ENCODE measurements around the gene RGL3. TPM values are rescaled to one million over a fixed set of nuclear protein-coding genes. Genes with fewer than 3 reads are reported as not detected.
"Not testable (repeated sequence)": the region's sequence is repeated elsewhere in the genome, so short reads cannot be mapped to it uniquely, and the experiment has no call there.

The RGL3 gene
- total RNA-seq, 1 donor from 2014 or later, result not detected

DNA sequence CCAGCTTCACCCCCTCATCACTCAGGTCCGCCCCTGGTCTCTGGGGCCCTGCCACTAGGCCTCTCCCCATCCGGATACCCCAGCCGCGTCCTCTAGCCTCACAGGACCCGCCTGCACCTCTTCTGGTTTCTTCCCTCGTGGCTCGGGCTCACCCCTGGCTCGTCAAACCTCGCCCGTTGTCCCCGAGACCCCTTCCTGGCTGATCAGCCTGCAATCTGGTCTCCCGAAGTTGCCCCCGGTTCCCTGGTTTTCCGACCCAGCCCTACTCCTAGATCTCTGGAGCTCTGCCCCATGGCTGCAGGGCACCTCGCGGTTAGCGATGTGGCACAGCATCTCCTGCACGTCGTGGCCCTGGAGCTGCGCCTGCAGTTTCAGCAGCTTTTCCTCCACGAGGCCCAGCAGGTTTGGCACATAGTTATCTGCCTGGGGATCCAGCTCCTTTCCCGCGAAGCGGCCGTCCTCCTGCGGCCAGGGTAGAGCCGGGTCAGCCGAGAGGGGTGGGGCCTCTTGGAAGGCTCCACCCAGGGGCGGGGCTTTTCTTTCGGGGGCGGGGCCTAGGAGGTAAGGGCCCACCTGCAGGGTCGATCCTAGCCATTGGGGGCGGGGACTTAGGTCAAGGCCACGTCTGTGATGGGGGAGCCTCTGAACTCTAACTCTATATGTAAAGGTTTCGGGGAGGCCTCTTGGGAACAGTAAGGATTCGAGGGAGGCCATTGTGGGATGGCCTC is 2.4 kb upstream of the RGL3 start:
- no peak for DNase-seq

GRCh38 chr19:11420429-11421370 is 1.6 kb upstream of the RGL3 start:
- DNase-seq, result no peak

GRCh38 chr19:11418094-11418548 is 993 bp downstream of the RGL3 start:
- no peak for DNase-seq

DNA sequence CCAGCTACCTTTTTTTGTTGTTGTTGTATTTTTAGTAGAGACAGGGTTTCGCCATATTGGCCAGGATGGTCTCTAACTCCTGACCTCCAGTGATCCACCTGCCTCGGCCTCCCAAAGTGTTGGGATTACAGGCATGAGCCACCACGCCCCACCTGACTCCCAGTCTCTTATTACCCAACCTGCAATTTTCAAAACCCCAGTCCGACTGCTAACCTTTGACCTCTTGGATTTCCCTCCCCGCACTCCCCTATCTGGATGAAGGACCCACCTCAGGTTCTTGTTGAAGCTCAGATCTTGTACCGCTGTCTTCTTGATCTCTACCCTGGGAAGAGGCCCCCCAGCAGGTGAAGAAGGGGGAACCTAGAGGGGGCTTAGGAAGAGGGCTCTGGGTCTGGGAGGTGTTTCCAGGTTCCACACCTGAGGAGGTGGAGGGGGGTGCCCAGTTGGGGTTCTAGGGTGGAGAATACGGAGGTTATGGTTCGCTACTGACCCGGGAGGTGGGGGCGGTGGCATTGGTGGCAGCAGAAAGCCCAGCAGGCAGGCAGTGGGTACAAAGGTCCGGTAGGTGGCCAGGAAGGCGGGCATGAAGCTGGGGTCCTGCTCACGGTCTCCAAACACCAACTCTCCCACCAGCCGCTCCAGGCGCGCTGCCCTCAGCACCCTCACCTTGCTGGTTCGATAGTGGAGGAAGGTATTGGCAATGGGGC is 2.6 kb downstream of the RGL3 start:
- DNase-seq, result no peak

- DNase-seq, result no peak
Observed at GRCh38 chr19:11414544-11414943, 4.6 kb downstream of the RGL3 start.

- DNase-seq, result no peak
Observed at GRCh38 chr19:11410682-11411081, 8.4 kb downstream of the RGL3 start.

DNA sequence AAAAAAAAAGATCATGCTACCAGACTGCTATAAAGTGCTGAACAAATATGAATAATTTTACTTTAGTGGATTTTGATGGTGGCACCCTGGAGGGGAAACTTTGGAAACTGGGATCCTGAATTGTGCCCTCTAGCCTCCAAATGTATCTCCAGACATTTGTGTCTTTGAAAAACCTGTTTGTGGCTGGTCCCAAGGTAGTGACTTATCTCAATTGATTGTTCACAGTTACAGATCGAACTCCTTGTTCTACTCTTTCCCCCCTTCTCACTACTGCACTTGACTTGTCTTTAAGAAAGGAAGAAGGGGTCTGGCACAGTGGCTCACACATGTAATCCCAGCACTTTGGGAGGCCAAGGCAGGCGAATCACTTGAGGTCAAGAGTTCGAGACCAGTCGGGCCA is 10.5 kb downstream of the RGL3 start:
- DNase-seq, result no peak

DNA sequence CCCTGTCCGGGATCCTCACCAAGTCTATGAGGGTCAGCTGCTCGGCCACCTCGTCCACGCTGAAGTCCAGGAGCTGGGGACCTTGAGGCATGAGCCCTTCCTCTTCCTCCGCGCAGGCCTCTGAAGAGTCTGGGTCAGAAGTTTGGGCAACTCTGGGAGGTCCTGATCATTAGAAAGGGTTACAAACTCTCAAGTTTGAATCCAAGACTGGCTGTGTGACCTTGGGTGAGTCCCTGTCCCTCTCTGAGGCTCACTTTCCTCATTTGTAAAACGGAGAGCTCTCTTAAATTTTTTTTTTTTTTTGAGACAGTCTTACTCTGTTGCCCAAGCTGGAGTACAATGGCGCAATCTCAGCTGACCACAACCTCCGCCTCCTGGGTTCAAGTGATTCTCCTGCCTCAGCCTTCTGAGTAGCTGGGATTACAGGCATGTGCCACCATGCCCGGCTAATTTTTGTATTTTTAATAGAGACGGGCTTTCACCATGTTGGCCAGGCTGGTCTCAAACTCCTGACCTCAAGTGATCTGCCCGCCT is 12.3 kb downstream of the RGL3 start:
- DNase-seq, result not testable (repeated sequence)

DNA sequence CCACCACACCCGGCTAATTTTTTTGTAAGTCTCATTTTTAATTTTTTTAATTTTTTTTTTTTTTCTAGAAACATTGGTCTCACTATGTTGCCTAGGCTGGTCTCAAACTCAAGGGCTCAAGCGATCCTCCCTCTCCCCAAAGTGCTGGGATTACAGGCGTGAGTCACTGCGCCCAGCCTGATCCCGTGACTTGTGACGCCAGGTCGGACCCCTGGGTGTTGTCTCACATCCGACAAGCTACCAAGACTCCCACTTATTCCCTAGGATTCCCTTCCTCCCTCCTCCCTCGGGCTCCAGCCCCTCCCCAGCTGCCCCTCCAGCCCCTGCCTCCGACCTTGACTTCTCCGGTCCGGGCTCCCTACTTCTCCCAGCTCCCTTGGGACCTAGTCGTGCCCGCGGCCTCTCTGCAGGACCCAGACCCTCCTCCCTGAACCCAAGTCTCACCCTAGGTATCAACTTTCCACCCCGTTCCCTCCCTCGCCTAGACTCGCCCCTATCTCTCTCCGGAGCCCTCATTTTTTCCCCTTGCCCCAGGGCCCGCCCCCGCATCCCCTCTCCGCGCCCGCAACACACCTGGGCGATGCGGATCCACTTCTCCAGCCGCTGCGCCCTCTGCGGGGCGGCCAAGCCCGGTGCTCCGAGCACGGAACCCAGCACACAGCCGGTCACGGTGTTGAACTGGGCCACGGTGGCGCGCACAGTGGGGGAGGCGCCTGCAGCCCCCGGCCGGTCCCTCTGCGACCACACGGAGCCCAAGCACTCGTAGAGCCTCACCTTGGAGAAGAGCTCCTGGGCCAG is 13.1 kb downstream of the RGL3 start:
- DNase-seq, result no peak

GRCh38 chr19:11404588-11405222 is 14.4 kb downstream of the RGL3 start:
- no peak for DNase-seq

DNA sequence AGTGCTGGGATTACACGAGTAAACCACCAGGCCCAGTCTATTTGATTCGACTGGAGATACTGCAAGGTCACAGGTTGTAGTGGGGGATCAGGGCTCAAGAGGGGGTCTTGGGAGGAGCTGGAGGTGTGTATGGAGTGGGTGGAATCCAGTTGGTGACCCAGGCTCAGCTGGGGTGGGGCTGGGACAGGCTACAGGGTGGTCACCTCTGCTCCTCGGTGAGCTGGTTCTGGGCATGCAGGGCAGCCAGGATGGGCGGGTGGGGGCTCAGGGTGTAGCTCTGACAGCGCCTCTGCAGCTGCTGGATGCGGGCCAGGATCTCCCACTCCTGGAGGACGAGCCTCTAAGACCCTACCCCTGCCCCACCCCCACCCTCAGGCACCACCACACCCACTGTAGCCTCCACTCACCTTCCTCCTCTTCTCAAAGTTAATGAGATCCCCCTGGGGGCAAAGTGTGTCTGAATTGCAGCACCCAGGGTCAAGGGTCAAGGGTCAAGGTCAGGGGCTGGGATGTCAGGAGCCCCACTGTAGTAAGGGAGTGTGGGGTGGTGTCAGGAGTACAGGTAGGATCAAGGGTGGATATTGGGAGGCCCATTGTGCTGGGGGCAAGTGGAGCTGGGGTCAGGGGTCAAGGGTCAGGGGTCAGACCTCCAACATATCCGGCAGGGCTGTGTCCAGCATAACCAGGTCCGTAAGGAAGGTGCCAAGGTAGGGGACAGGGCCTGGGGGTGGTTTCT is 17.1 kb downstream of the RGL3 start:
- DNase-seq, result no peak

DNA sequence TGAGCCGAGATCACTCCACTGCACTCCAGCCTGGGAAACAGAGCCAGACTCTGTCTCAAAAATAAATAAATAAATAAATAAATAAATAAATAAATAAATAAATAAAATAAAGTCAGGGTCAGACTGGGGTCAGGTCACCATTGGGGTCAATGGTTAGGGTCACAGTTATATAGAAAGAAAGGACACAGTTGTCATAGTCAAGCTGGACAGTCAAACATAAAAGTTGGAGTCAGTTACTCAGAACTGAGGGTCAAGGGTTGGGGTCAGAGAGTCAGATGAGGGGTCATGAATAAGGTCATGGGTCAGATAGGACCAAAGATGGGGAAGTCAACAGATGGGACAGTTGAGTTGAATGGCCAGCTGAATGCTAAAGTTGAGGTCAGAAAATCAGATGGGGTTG is 18.3 kb downstream of the RGL3 start:
- DNase-seq, result no peak

GRCh38 chr19:11399667-11400066 is 19.4 kb downstream of the RGL3 start:
- DNase-seq, result no peak

- DNase-seq, result no peak
Observed at GRCh38 chr19:11397089-11397610, 22.0 kb downstream of the RGL3 start.

GRCh38 chr19:11390933-11391680 is 28.0 kb downstream of the RGL3 start:
- DNase-seq, result no peak

DNA sequence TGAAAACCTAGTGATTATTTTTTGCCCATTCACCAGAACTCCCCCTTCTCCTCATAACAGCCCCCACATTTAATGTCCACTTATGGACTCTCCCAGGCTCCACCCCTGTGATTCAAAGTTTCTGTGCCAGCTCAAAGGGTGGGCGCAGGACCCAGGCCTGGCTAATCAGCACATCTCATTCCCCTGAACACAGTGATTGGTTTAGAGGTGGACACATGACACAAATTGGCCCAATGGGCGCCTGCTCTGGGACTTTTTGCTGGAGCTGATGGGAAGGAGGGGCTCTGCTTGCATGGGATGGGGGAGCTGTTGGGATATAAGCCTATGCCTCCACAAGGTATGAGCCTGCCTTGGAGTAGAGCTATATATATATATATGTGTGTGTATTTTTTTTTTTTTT is 28.8 kb downstream of the RGL3 start:
- no peak for DNase-seq

GRCh38 chr19:11387162-11388034 is 31.7 kb downstream of the RGL3 start:
- DNase-seq, result no peak

DNA sequence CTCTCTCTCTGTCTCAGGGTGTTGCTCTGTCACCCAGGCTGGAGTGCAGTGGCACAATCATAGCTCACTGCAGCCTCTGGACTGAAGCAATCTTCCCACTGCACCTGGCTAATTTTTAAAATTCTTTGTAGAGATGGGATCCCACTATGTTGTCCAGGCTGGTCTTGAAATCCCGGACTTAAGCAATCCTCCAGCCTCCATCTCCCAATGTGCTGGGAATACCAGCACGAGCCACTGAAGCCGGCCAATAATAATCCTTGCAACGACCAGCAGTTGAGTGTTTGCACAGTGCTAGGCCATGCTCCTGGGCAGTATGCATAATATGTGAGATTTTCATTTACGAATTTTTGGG is 34.4 kb downstream of the RGL3 start:
- DNase-seq, result no peak

- no peak for DNase-seq
Observed at GRCh38 chr19:11383706-11384048, 35.4 kb downstream of the RGL3 start.

All from occipital lobe (tissue), 2 donors.